Muscle of back (tissue), 11 donors: Measurements from ENCODE around the gene CAMTA1. TPM values are rescaled to one million over a fixed set of nuclear protein-coding genes. Genes with fewer than 3 reads are reported as not detected.
A peak's percentile ranks its signal among the peaks of the same experiment; 100 is the strongest.

ENCODE experiments used
- DNase-seq, 3 donors: peaks; one replicate each; pipeline versions ENCODE4 v3.0.0 to v3.0.0-alpha.2; 2013
- polyA plus RNA-seq, 10 donors: library from polyadenylated mRNA; unstranded; fragments of 120-200 nt; gene quantifications; one replicate each; pipeline ENCODE4 v1.2.1, GENCODE V29; 2013; ENCODE audit not compliant: insufficient read length in 10 of 10

Gene CAMTA1
- polyA plus RNA-seq, 10 donors, result 36.4 to 49.7 (median 44.0) TPM

- no peak for DNase-seq
These were observed 170.3 kb downstream of the CAMTA1 start for GRCh38 chr1:6955357-6956094.

GRCh38 chr1:6956488-6957159 is 171.4 kb downstream of the CAMTA1 start:
- DNase-seq, result no peak

- no peak for DNase-seq
These were observed 172.1 kb downstream of the CAMTA1 start for GRCh38 chr1:6957341-6957740.

- no peak for DNase-seq
These were observed 173.3 kb downstream of the CAMTA1 start for GRCh38 chr1:6958407-6959030.

GRCh38 chr1:6959491-6959890 is 174.2 kb downstream of the CAMTA1 start:
- DNase-seq, result no peak

- peak; percentile 76 to 86 (median 80) for DNase-seq
These were observed 175.1 kb downstream of the CAMTA1 start for GRCh38 chr1:6960291-6960811.

GRCh38 chr1:6960860-6961259 is 175.6 kb downstream of the CAMTA1 start:
- no peak for DNase-seq

- no peak for DNase-seq
These were observed 176.0 kb downstream of the CAMTA1 start for GRCh38 chr1:6961289-6961688.

GRCh38 chr1:6961905-6962477 is 176.7 kb downstream of the CAMTA1 start:
- DNase-seq, result peak in 1 of 3 donors; percentile 37

GRCh38 chr1:6962478-6962995 is 177.3 kb downstream of the CAMTA1 start:
- DNase-seq, result no peak

- DNase-seq, result peak in 1 of 3 donors; percentile 44
These were observed 178.0 kb downstream of the CAMTA1 start for GRCh38 chr1:6962996-6963911.

- no peak for DNase-seq
These were observed 178.7 kb downstream of the CAMTA1 start for GRCh38 chr1:6963912-6964307.

GRCh38 chr1:6965083-6965934 is 180.1 kb downstream of the CAMTA1 start:
- peak in 1 of 3 donors; percentile 41 for DNase-seq

GRCh38 chr1:6965935-6966241 is 180.6 kb downstream of the CAMTA1 start:
- DNase-seq, result no peak

- no peak for DNase-seq
These were observed 181.1 kb downstream of the CAMTA1 start for GRCh38 chr1:6966326-6966725.

GRCh38 chr1:6967431-6968111 is 182.3 kb downstream of the CAMTA1 start:
- DNase-seq, result no peak

GRCh38 chr1:6969106-6969505 is 183.9 kb downstream of the CAMTA1 start:
- no peak for DNase-seq

GRCh38 chr1:6969762-6970161 is 184.5 kb downstream of the CAMTA1 start:
- DNase-seq, result no peak

- no peak for DNase-seq
These were observed 185.0 kb downstream of the CAMTA1 start for GRCh38 chr1:6970221-6970620.

- DNase-seq, result no peak
These were observed 185.8 kb downstream of the CAMTA1 start for GRCh38 chr1:6971048-6971447.
